Spinal cord (tissue), 10 donors: ENCODE measurements around the gene MB21D2. TPM values are rescaled to one million over a fixed set of nuclear protein-coding genes. Genes with fewer than 3 reads are reported as not detected.

Experiments
- DNase-seq, 6 donors: peaks; one replicate each; pipeline versions ENCODE4 v3.0.0 to v3.0.0-alpha.2; 2013 to 2015; ENCODE audit warnings: low spot score in 6 of 6, low read depth in 4 of 6
- H3K27ac ChIP-seq: one replicate; pipeline ENCODE4 v1.5.1; 2013; ENCODE audit warnings: low read depth, low read length, control low read depth
- H3K27me3 ChIP-seq: one replicate; pipeline ENCODE4 v1.6.1; 2013; ENCODE audit warnings: low read length; ENCODE audit not compliant: control insufficient read depth, insufficient read depth
- H3K36me3 ChIP-seq: one replicate; pipeline ENCODE4 v1.6.1; 2013; ENCODE audit warnings: low read length; ENCODE audit not compliant: control insufficient read depth, insufficient read depth
- H3K4me1 ChIP-seq: one replicate; pipeline ENCODE4 v1.6.1; 2013; ENCODE audit warnings: low read length; ENCODE audit not compliant: control insufficient read depth, insufficient read depth
- H3K4me3 ChIP-seq: one replicate; pipeline ENCODE4 v1.5.1; 2013; ENCODE audit warnings: low read depth, low read length, control low read depth
- H3K9me3 ChIP-seq: one replicate; pipeline ENCODE4 v1.6.1; 2013; ENCODE audit warnings: low read length; ENCODE audit not compliant: control insufficient read depth, insufficient read depth
- WGBS: methylation state at CpG from one replicate; pipeline ENCODE4 v1.1.5; 2013; ENCODE audit warnings: missing lambda C conversion rate; ENCODE audit not compliant: insufficient coverage; 5-methylcytosine and 5-hydroxymethylcytosine counted together
- polyA plus RNA-seq, 2 donors: library from polyadenylated mRNA; unstranded; fragments of 120-200 nt; gene quantifications; one replicate each; pipeline ENCODE4 v1.2.1, GENCODE V29; 2013; ENCODE audit not compliant: insufficient read length in 2 of 2
- total RNA-seq, 2 donors: library from RNA; depleted of rRNA in 1 of 2; stranded (reverse); fragments of 120-200 nt in 1 of 2; fragments of >200 nt in 1 of 2; gene quantifications; one replicate each; pipeline versions ENCODE4 v1.2.3 to v1.2.4, GENCODE V29; 2013 to 2014
- donor health status: healthy.

The MB21D2 gene
- total and polyA plus RNA-seq, 4 donors = 9.5 to 23.4 (median 21.1) TPM

GRCh38 chr3:192928016-192928415, 10.4 kb upstream of the MB21D2 start:
- H3K4me1 ChIP-seq = no peaks in the 10 kb centered on the region
- H3K9me3 ChIP-seq = no peaks in the 10 kb centered on the region
- H3K36me3 ChIP-seq = no peaks in the 10 kb centered on the region
- H3K27ac ChIP-seq = no peak overlapping the region
- no peak for DNase-seq
- H3K4me3 ChIP-seq = no peak overlapping the region
- no peaks in the 10 kb centered on the region for H3K27me3 ChIP-seq

- Histone ChIP-seq H3K4me1 (no peaks in the 10 kb centered on the region), H3K9me3 (no peaks in the 10 kb centered on the region), H3K36me3 (no peaks in the 10 kb centered on the region), H3K4me3 (no peak overlapping the region), H3K27ac (no peak overlapping the region), H3K27me3 (no peaks in the 10 kb centered on the region)
- peak in 1 of 6 donors; percentile 53 for DNase-seq
- WGBS = no CpG with 5 or more reads among the region's 3 CpGs
Observed at GRCh38 chr3:192927016-192927415, 9.4 kb upstream of the MB21D2 start.

- no peak for DNase-seq
- Histone ChIP-seq H3K36me3 (no peaks in the 10 kb centered on the region), H3K27ac (no peak overlapping the region), H3K9me3 (no peaks in the 10 kb centered on the region), H3K4me1 (no peaks in the 10 kb centered on the region), H3K4me3 (no peak overlapping the region), H3K27me3 (no peaks in the 10 kb centered on the region)
- no CpG with 5 or more reads among the region's 2 CpGs for WGBS
Observed at GRCh38 chr3:192923731-192924130, 6.1 kb upstream of the MB21D2 start.

GRCh38 chr3:192921793-192922192, 4.1 kb upstream of the MB21D2 start:
- H3K27me3 ChIP-seq = no peaks in the 10 kb centered on the region
- H3K4me3 ChIP-seq = no peak overlapping the region
- peaks cover 8% of the 10 kb centered on the region for H3K4me1 ChIP-seq
- no peaks in the 10 kb centered on the region for H3K36me3 ChIP-seq
- H3K27ac ChIP-seq = no peak overlapping the region
- no peak for DNase-seq
- H3K9me3 ChIP-seq = no peaks in the 10 kb centered on the region

GRCh38 chr3:192920411-192920810, 2.8 kb upstream of the MB21D2 start:
- no peaks in the 10 kb centered on the region for H3K9me3 ChIP-seq
- peaks cover 12% of the 10 kb centered on the region for H3K4me1 ChIP-seq
- DNase-seq = no peak
- H3K27ac ChIP-seq = no peak overlapping the region
- H3K36me3 ChIP-seq = no peaks in the 10 kb centered on the region
- H3K27me3 ChIP-seq = peaks cover 3% of the 10 kb centered on the region
- WGBS = 94% methylated on average over 2 of the region's 3 CpGs
- H3K4me3 ChIP-seq = no peak overlapping the region

- Histone ChIP-seq H3K27ac (no peak overlapping the region), H3K4me1 (peaks cover 15% of the 10 kb centered on the region), H3K9me3 (no peaks in the 10 kb centered on the region), H3K4me3 (no peak overlapping the region), H3K36me3 (no peaks in the 10 kb centered on the region), H3K27me3 (peaks cover 3% of the 10 kb centered on the region)
- no peak for DNase-seq
- 98% methylated on average over 5 of the region's 10 CpGs for WGBS
Observed at GRCh38 chr3:192919901-192920300, 2.2 kb upstream of the MB21D2 start.

GRCh38 chr3:192918275-192918588, 576 bp upstream of the MB21D2 start:
- Histone ChIP-seq H3K27ac (peak overlapping the region; percentile 93), H3K4me3 (peak overlapping the region; percentile 95), H3K4me1 (peaks cover 15% of the 10 kb centered on the region), H3K36me3 (no peaks in the 10 kb centered on the region), H3K27me3 (peaks cover 3% of the 10 kb centered on the region), H3K9me3 (no peaks in the 10 kb centered on the region)
- no peak for DNase-seq
- 0% methylated on average over 2 of the region's 13 CpGs for WGBS

- DNase-seq = peak in 2 of 6 donors; percentile 84 to 91
- under 1% methylated on average over 30 of the region's 30 CpGs for WGBS
- Histone ChIP-seq H3K9me3 (no peaks in the 10 kb centered on the region), H3K4me1 (peaks cover 15% of the 10 kb centered on the region), H3K4me3 (peak overlapping the region; percentile 95), H3K36me3 (no peaks in the 10 kb centered on the region), H3K27ac (peak overlapping the region; percentile 84), H3K27me3 (peaks cover 3% of the 10 kb centered on the region)
Observed at GRCh38 chr3:192917028-192917403, 640 bp downstream of the MB21D2 start.

- Histone ChIP-seq H3K4me3 (peak overlapping the region; percentile 95), H3K27ac (peak overlapping the region; percentile 84), H3K27me3 (peaks cover 3% of the 10 kb centered on the region), H3K36me3 (no peaks in the 10 kb centered on the region), H3K9me3 (no peaks in the 10 kb centered on the region), H3K4me1 (peaks cover 15% of the 10 kb centered on the region)
- peak in 2 of 6 donors; percentile 51 to 57 for DNase-seq
- under 1% methylated on average over 31 of the region's 35 CpGs for WGBS
Observed at GRCh38 chr3:192916371-192917027, 1.2 kb downstream of the MB21D2 start.

GRCh38 chr3:192915722-192916121, 1.9 kb downstream of the MB21D2 start:
- no CpG with 5 or more reads among the region's 2 CpGs for WGBS
- peaks cover 15% of the 10 kb centered on the region for H3K4me1 ChIP-seq
- no peaks in the 10 kb centered on the region for H3K9me3 ChIP-seq
- peaks cover 3% of the 10 kb centered on the region for H3K27me3 ChIP-seq
- H3K36me3 ChIP-seq = no peaks in the 10 kb centered on the region
- peak overlapping the region; percentile 30 for H3K4me3 ChIP-seq
- no peak overlapping the region for H3K27ac ChIP-seq
- DNase-seq = peak in 1 of 6 donors; percentile 27
